CD4-positive, alpha-beta T cell treated with Interleukin-17A for 1 hour (primary cell): ENCODE measurements around the gene PALLD.
"Not testable (repeated sequence)": the region's sequence is repeated elsewhere in the genome, so short reads cannot be mapped to it uniquely, and the experiment has no call there.

ENCODE experiments used
- DNase-seq: peaks from one replicate; pipeline ENCODE4 v3.0.0-alpha.2; 2020

Gene PALLD

DNA sequence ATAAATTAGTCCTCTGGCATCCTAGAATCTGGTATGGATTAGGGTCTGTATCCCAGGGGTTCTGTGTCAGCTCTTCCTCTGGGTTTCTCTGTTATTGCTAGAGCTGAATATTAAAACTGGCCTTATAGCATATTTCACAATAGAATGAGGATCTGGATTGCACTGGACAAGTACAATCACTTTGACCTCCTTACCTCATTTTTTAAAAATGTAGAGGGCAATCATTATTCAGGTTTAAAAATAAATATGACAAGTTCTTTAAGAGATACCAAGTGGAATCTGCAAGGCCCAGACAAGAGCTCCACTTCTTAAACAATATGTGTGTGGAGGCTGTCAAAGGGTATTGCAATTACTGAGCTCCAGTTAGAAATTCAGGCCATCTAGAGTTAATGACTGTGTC, 1.4 kb downstream of the PALLD start:
- no peak for DNase-seq

GRCh38 chr4:168499241-168499640, 2.4 kb downstream of the PALLD start:
- no peak for DNase-seq

- DNase-seq: no peak
These were observed 4.6 kb downstream of the PALLD start for GRCh38 chr4:168501407-168501806.

- no peak for DNase-seq
These were observed 6.0 kb downstream of the PALLD start for GRCh38 chr4:168502861-168503260.

DNA sequence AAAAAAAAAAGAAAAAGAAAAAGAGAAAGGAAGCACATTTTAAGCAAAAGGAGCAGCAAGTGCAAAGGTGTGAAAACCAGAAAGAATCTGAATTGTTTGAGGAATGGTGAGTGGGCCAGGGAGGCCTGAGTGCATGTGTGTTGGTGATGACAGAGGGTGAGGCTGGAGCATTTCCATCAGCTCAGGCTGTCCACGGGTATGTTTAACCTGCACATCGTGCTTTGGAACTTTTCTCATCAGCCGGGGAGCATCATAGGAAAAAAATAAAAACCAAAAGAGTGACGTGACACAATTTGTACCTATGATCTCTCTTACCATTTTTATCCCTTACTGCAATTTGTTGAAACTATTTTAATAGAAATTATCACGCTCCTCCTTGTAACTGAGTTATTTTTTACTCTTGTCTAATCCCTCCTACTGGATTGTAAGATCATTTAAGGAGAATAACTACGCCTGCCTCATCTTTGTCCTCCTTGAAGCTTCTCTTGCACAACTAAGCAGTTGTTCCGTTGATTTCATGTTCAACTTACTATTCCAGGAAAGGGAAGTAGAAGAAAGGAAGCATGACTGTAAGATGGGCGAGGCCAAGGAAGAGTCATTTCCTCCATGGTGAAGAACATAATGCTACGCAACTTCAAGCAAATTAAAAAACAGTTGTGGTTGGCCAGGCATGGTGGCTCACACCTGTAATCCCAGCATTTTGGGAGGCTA, 7.0 kb downstream of the PALLD start:
- DNase-seq: no peak

- no peak for DNase-seq
These were observed 7.7 kb downstream of the PALLD start for GRCh38 chr4:168504526-168504925.

- no peak for DNase-seq
These were observed 9.2 kb downstream of the PALLD start for GRCh38 chr4:168506014-168506413.

DNA sequence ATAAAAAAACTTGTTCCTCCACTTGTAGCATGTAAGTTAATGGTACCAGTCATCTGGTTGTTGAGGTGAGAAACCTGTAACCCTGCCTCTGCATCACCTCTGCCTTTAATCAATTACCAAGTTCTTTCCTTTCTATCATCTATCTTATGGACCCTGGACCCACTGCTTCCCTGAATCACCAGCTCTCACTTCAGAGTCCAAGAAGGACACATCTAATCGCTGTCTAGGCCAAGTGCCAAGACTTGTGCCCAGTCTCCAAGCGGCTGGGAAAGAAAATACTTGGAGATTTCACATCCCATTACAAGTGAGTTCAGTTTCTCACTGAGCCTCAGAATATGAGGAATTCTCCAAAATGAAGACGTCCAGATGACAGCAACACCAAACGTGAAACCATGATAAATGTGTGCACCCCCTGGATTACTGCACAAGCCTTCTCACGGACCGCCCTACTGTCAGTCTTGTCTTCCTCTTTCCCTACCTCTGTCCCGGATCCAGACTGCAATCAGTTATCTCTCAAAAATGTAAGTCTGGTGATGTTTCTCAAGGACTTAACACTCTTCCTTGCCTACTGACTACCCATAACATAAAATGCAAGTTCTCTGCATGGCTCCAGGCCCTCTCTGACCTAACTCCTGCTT, 10.4 kb downstream of the PALLD start:
- no peak for DNase-seq

GRCh38 chr4:168508683-168509082, 11.8 kb downstream of the PALLD start:
- no peak for DNase-seq

GRCh38 chr4:168509786-168510185, 12.9 kb downstream of the PALLD start:
- DNase-seq: peak; percentile 56

- peak; percentile 72 for DNase-seq
These were observed 15.1 kb downstream of the PALLD start for GRCh38 chr4:168511780-168512489.

- not testable (repeated sequence) for DNase-seq
These were observed 17.0 kb downstream of the PALLD start for GRCh38 chr4:168513826-168514225.

DNA sequence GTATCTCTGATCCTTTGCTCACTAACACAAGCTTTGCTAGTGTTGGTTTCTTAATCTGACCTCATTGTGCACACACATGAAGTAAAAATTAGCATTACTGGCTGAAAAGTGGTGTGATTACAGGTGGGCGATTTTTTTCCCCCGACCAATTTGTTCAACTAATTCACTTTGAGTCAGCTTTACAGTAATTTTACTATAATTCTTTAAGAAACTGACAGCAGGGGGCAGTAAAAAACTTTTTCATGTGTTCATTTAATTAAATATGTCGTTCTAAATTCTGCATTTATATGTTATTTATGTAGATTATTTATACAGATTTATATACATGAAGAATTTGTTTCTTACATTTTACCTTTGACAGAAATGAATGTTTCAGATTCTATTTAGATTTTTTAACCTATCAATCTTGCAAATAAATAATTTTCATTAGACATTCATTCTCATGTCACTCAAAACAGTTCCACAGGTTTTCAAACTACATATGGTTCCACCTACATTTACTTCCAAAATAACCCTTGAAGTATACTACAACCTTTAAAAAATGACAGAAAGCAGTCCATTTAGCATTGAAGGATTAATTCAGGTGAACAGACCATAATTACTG, 17.5 kb downstream of the PALLD start:
- DNase-seq: peak; percentile 54

DNA sequence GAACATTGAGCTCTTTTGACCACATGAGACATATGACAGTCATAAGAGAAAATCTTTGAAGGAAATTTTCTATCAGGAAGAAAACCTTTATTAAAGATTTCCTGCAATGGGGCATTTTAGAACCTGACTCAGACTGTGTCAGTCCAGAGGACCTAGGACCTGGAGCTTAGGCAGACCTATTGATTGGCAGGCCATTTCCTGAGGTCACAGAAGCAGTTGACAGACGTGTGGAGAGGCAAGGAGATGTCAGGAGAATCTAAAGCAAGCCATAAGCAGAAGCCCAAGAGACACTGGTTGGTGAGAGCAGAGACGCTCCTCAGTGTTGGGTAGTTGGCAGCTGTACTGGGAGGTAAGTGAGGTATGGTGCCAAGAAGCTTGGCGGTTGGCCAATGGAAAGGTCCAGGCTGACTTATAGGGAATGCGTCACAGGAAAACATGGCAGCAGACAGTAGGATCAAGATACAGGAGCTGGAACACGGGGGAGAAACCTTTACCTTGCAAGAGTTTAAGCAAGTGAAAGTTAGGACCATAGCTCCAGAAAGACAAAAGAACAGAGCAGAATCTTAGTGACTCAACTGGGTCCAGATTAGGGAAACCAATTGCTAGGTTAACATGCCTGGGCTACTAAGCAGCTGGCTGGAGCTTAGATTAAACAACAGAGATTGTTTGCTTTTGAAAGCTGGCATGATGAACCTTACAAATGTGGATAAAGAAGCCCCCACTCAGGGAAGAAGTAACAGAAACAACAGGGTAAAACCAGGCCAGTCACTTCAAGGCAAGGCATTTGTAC, 18.6 kb downstream of the PALLD start:
- DNase-seq: no peak

GRCh38 chr4:168516841-168517240, 20.0 kb downstream of the PALLD start:
- no peak for DNase-seq

GRCh38 chr4:168519576-168519975, 22.7 kb downstream of the PALLD start:
- DNase-seq: no peak

DNA sequence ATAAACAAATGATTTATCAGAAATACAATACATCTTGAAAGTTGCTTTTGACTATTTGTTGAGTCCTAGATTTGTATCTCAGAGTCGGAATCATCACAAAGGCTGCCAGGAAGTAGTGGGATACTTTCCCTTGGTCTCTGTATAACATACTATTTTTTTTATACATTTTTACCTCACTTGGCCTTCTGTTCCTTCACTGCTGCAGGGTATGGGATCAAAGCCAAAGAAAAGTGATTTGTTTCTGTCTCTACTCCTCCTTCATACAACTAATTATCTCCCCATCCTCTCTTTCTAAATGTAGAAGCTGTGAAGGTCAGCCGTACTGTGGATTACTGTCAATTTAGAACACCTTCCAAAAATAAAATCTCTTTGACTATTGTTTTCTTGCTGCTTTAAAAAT, 24.9 kb downstream of the PALLD start:
- DNase-seq: no peak

GRCh38 chr4:168522356-168522755, 25.5 kb downstream of the PALLD start:
- no peak for DNase-seq

DNA sequence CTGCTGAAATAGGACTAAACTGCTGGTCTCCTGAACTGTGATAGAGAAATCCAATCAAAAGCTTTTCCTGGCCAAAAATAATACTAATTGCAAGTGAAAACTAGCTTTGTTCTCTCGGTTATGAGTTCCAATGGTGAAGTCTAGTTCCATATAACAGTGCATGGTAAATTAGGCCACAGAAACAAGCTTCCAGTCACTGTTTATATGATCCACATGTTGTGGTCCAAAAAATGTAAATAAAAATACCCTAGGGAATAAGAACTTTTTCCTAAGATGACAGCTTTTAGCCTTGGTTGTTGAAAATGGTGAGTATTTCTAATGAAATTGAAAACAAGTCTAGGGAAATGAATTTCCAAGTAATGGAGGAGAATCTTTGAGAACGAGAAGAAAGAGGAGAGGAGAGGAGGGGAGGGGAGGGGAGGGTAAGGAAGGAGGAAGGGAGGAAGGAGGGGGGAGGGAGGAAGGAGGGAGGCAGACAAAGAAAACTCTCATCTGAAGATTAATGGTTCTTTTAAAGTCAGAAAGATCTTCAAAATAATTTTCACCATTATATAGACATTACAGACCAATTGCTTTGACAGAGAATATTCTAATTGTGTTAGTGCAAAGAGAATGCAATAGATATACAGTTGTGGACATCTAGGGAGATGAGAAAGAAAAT, 26.1 kb downstream of the PALLD start:
- DNase-seq: no peak

- no peak for DNase-seq
These were observed 27.2 kb downstream of the PALLD start for GRCh38 chr4:168524006-168524405.

GRCh38 chr4:168524897-168525296, 28.0 kb downstream of the PALLD start:
- DNase-seq: no peak

- no peak for DNase-seq
These were observed 30.7 kb downstream of the PALLD start for GRCh38 chr4:168527560-168527959.
